HepG2 (cell line): Measurements from ENCODE around the gene MAP2K2. TPM values are rescaled to one million over a fixed set of nuclear protein-coding genes. Genes with fewer than 3 reads are reported as not detected.

Experiments
- ATAC-seq: fragments of 200-7000 bp; cut with Tn5 transposase; 3 replicates; pipeline ENCODE4 v1.9.1; 2020; ENCODE audit warnings: mild to moderate bottlenecking, moderate library complexity
- BruUV-seq: library from RNA; stranded (reverse); fragments of 400-500 nt; replicated peaks from 2 replicates; lab custom pipeline; 2021; lab: Mats Ljungman, UMichigan
- CTCF ChIA-PET: fragments of 300-600 bp; formaldehyde crosslinking; extraction: SDS; loops from one replicate; lab custom pipeline; 2021; ENCODE audit warnings: low total read pairs, inconsistent platforms, low intra/inter-chr PET ratio; lab: Yijun Ruan, JAX
- POLR2A ChIA-PET: fragments of 350-600 bp; sonication (Branson Sonifier 250); formaldehyde crosslinking; loops from one replicate; lab custom pipeline; 2020; ENCODE audit warnings: antibody characterized with exemption, inconsistent platforms; lab: Yijun Ruan, JAX
- DNase-seq: peaks from one replicate; pipeline ENCODE4 v3.0.0-alpha.2; 2015; ENCODE audit warnings: low spot score
- FAIRE-seq: peaks from 3 replicates; lab custom pipeline; 2011; peaks lifted over from hg19 to GRCh38; lab: Jason Lieb, UNC
- H2AFZ ChIP-seq: one replicate; pipeline ENCODE4 v1.6.1; 2011; ENCODE audit warnings: low read length, inconsistent platforms
- H3K27ac ChIP-seq: fragments of 300-600 bp; 3 replicates; pipeline ENCODE4 v1.8.0; 2011; ENCODE audit warnings: mixed run types, mild to moderate bottlenecking, mixed read lengths, low read length, inconsistent platforms; ENCODE audit not compliant: insufficient read depth; ENCODE audit errors: extremely low read length
- H3K27me3 ChIP-seq, 2 experiments: fragments of 200-600 bp in 1 of 2; 2 replicates in 1 of 2; 3 replicates in 1 of 2; pipeline versions ENCODE4 v1.6.0 to v1.8.0; 2011; ENCODE audit warnings: low read length in 2 of 2, mild to moderate bottlenecking in 2 of 2, moderate library complexity in 2 of 2, inconsistent platforms in 1 of 2; ENCODE audit not compliant: insufficient read depth in 2 of 2, control insufficient read depth in 1 of 2
- H3K36me3 ChIP-seq, 2 experiments: fragments of 200-600 bp in 1 of 2; replicated peaks in 1 of 2; 2 replicates in 1 of 2; 3 replicates in 1 of 2; pipeline versions ENCODE4 v1.5.1 to v1.8.0; 2011; ENCODE audit warnings: low read length in 2 of 2, inconsistent platforms in 1 of 2; ENCODE audit not compliant: insufficient read depth in 2 of 2, control insufficient read depth in 1 of 2
- H3K4me1 ChIP-seq: 2 replicates; pipeline ENCODE4 v1.5.1; 2012; ENCODE audit warnings: low read length, inconsistent platforms; ENCODE audit not compliant: insufficient read depth
- H3K4me2 ChIP-seq: 2 replicates; pipeline ENCODE4 v1.6.0; 2011; ENCODE audit warnings: low read depth, low read length, inconsistent platforms
- H3K4me3 ChIP-seq, 3 experiments: fragments of 200-600 bp in 1 of 3; sonication (generic), shearing (Covaris generic) in 1 of 3; replicated peaks in 1 of 3; 2 replicates each; pipeline ENCODE4 v1.5.1; 2011 to 2016; ENCODE audit warnings: low read length in 3 of 3, inconsistent platforms in 2 of 3, low read depth in 2 of 3, mild to moderate bottlenecking in 2 of 3, control low read depth in 1 of 3, mixed read lengths in 1 of 3; ENCODE audit not compliant: insufficient read depth in 1 of 3
- H3K79me2 ChIP-seq: one replicate; pipeline ENCODE4 v1.6.1; 2011; ENCODE audit warnings: low read length, inconsistent platforms; ENCODE audit not compliant: insufficient read depth
- H3K9ac ChIP-seq: 2 replicates; pipeline ENCODE4 v1.6.0; 2011; ENCODE audit warnings: mild to moderate bottlenecking, low read depth, low read length, inconsistent platforms; ENCODE audit not compliant: insufficient read depth
- H3K9me3 ChIP-seq: 2 replicates; pipeline ENCODE4 v1.5.1; 2012; ENCODE audit warnings: mild to moderate bottlenecking, low read length
- H4K20me1 ChIP-seq: 2 replicates; pipeline ENCODE4 v1.6.0; 2011; ENCODE audit warnings: inconsistent platforms, mild to moderate bottlenecking, low read length, moderate library complexity; ENCODE audit not compliant: insufficient read depth
- ADNP ChIP-seq: sonication (generic); formaldehyde crosslinking; IDR thresholded peaks from 2 replicates; pipeline ENCODE4 v1.4.0; 2020; ENCODE audit warnings: missing genetic modification reagents
- FIP1L1 ChIP-seq: fragments of 200-400 bp; formaldehyde crosslinking; IDR thresholded peaks from 2 replicates; pipeline ENCODE4 v1.6.1; 2018; ENCODE audit warnings: low read depth, mild to moderate bottlenecking, low read length, moderate library complexity, borderline replicate concordance; ENCODE audit not compliant: insufficient read depth
- KDM1A ChIP-seq: IDR thresholded peaks from 2 replicates; pipeline ENCODE4 v1.6.1; 2016; ENCODE audit warnings: missing compliant biosample characterization
- KLF16 ChIP-seq, 2 experiments: sonication (generic) in 1 of 2; formaldehyde crosslinking in 1 of 2; IDR thresholded peaks; 2 replicates each; pipeline versions ENCODE4 v1.6.1 to v1.8.0; 2016 to 2023; ENCODE audit warnings: missing genetic modification reagents in 2 of 2, missing compliant biosample characterization in 1 of 2
- SALL2 ChIP-seq: sonication (generic); formaldehyde crosslinking; IDR thresholded peaks from 2 replicates; pipeline ENCODE4 v1.8.1; 2023; ENCODE audit warnings: mild to moderate bottlenecking, missing genetic modification reagents, inconsistent platforms
- YEATS4 ChIP-seq: sonication (generic); formaldehyde crosslinking; IDR thresholded peaks from 2 replicates; pipeline ENCODE4 v1.4.0; 2020; ENCODE audit warnings: missing genetic modification reagents, borderline replicate concordance
- ZBTB38 ChIP-seq: sonication (generic); formaldehyde crosslinking; IDR thresholded peaks from 2 replicates; pipeline ENCODE4 v1.5.1; 2020; ENCODE audit warnings: mild to moderate bottlenecking, missing genetic modification reagents
- ZNF124 ChIP-seq: sonication (generic); formaldehyde crosslinking; IDR thresholded peaks from 2 replicates; pipeline ENCODE4 v1.4.0; 2020; ENCODE audit warnings: missing genetic modification reagents
- ZNF232 ChIP-seq: sonication (generic); formaldehyde crosslinking; IDR thresholded peaks from 2 replicates; pipeline ENCODE4 v1.4.0; 2020; ENCODE audit warnings: missing genetic modification reagents, borderline replicate concordance
- ZNF253 ChIP-seq: sonication (generic); formaldehyde crosslinking; IDR thresholded peaks from 2 replicates; pipeline ENCODE4 v1.8.0; 2022; ENCODE audit warnings: mild to moderate bottlenecking, missing genetic modification reagents, borderline replicate concordance
- ZNF547 ChIP-seq: sonication (generic); formaldehyde crosslinking; IDR thresholded peaks from 2 replicates; pipeline ENCODE4 v1.5.1; 2020; ENCODE audit warnings: mild to moderate bottlenecking, missing genetic modification reagents
- ZNF782 ChIP-seq: sonication (generic); formaldehyde crosslinking; IDR thresholded peaks from 2 replicates; pipeline ENCODE4 v1.4.0; 2020; ENCODE audit warnings: missing genetic modification reagents, mild to moderate bottlenecking, borderline replicate concordance
- WGBS: methylation state at CpG from one replicate; pipeline ENCODE4 v1.1.6; 2017; ENCODE audit warnings: low lambda C conversion rate; 5-methylcytosine and 5-hydroxymethylcytosine counted together
- in situ Hi-C: cut with HindIII; loops from 2 replicates; pipeline ENCODE4 v1.10.0; 2017; ENCODE audit warnings: low pct_unique_long_range_greater_than_20kb; ENCODE audit not compliant: extremely low pct_ligation_motif_present
- intact Hi-C: fragments of 100-400 bp; cut with micrococcal nuclease; formaldehyde crosslinking; loops from one replicate; pipeline ENCODE4 v1.10.0; 2022; ENCODE audit not compliant: unreplicated experiment
- polyA plus RNA-seq, 8 experiments: library from polyadenylated mRNA; depleted of rRNA in 3 of 8; stranded (reverse) in 7 of 8; unstranded in 1 of 8; fragments of >200 nt; fragmentation: Illumina TruSeq in 4 of 8; extraction: Trizol in 4 of 8; gene quantifications; 2 replicates each; pipeline versions ENCODE4 v1.2.1 to v1.2.3, GENCODE V29; 2011 to 2016; ENCODE audit warnings: low read depth in 4 of 8, missing spikeins in 1 of 8, mixed read lengths in 1 of 8; ENCODE audit not compliant: insufficient read depth in 1 of 8
- total RNA-seq, 5 experiments: library from RNA; depleted of rRNA; stranded (reverse); fragments of >200 nt; fragmentation: Illumina TruSeq; extraction: Trizol; gene quantifications; 2 replicates each; pipeline ENCODE4 v1.2.3, GENCODE V29; 2016; ENCODE audit warnings: low read depth in 1 of 5
- TF ChIP-seq, protein P1 (sequence below): sonication (generic); formaldehyde crosslinking; IDR thresholded peaks from 2 replicates; pipeline ENCODE4 v1.4.0; 2020; ENCODE audit warnings: mild to moderate bottlenecking, missing genetic modification reagents
- TF ChIP-seq, protein P2 (sequence below): sonication (generic); formaldehyde crosslinking; IDR thresholded peaks from 2 replicates; pipeline ENCODE4 v1.4.0; 2020; ENCODE audit warnings: low read depth, mild to moderate bottlenecking, missing genetic modification reagents
- TF ChIP-seq, protein P3 (sequence below): sonication (generic); formaldehyde crosslinking; IDR thresholded peaks from 2 replicates; pipeline ENCODE4 v1.5.0; 2020; ENCODE audit warnings: mild to moderate bottlenecking, missing genetic modification reagents, borderline replicate concordance

MAP2K2 gene
- total and polyA plus RNA-seq, 2 of the 13 experiments (the other 11 are each of a cell fraction or from before 2014, with no cell fraction given): 70.3 to 80.9 TPM

DNA sequence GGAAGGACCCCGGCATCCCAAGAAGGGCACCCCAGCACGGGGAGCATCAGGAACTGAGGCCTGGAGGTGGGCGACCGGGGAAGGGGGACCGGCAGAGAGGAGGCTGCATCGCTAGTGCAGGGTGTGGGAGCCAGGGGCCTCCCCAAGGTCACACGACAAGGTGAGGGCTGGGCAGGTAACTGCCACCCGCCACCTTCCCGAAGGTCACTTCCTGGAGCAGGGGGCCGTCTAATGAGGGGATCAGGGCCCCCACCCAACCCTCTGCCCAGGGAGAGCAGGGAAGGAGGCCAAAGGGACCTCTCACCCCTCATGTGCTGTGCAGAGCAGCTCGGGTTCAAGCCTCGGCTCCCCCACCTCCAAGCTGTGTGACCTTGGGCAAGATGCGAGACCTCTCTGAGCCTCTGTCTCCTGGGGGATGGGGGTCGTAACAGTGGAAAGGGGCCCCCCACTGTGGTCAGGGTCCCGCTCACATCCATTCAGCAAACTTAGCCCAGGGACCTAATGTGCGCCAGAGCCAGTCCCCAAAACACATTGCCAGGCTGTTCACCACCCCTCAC lies 63.2 kb downstream of the MAP2K2 start:
- H3K79me2 ChIP-seq: peaks cover 81% of the 10 kb centered on the region
- peak overlapping the region; percentile 47 to 69 (median 52); a peak in 5 of 6 replicates for H3K4me3 ChIP-seq
- no peaks in the 10 kb centered on the region for H3K9me3 ChIP-seq
- no peak for ATAC-seq
- H3K27me3 ChIP-seq: no peaks in the 10 kb centered on the region
- peak overlapping the region; percentile 94 for H3K27ac ChIP-seq
- peaks cover 68% of the 10 kb centered on the region for H3K4me1 ChIP-seq
- H2AFZ ChIP-seq: no peak overlapping the region
- ChIA-PET CTCF (no interaction called here), POLR2A (interaction anchor here (1.3 kb wide), 1 partner anchor 9 kb away, joined by 8 read pairs; no protein-coding TSS in a partner anchor)
- peaks cover 62% of the 10 kb centered on the region for H4K20me1 ChIP-seq
- in situ Hi-C loops (no loop called here), intact Hi-C loops (no loop called here)
- DNase-seq: no peak
- peak overlapping the region; percentile 85 for H3K4me2 ChIP-seq
- WGBS: 76% methylated on average over 9 of the region's 16 CpGs
- H3K36me3 ChIP-seq: peaks cover 8 to 24% of the 10 kb centered on the region in 2 experiments
- peak overlapping the region; percentile 52 for H3K9ac ChIP-seq
- BruUV-seq: no TSS peak
- no peak for FAIRE-seq
- TF ChIP-seq, protein P1, sequence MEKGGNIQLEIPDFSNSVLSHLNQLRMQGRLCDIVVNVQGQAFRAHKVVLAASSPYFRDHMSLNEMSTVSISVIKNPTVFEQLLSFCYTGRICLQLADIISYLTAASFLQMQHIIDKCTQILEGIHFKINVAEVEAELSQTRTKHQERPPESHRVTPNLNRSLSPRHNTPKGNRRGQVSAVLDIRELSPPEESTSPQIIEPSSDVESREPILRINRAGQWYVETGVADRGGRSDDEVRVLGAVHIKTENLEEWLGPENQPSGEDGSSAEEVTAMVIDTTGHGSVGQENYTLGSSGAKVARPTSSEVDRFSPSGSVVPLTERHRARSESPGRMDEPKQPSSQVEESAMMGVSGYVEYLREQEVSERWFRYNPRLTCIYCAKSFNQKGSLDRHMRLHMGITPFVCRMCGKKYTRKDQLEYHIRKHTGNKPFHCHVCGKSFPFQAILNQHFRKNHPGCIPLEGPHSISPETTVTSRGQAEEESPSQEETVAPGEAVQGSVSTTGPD (CRISPR knock-in tag): no peak
- TF ChIP-seq ZNF253 (CRISPR knock-in tag): 0 out of 2 replicates have a peak, but pooled peaks have one; percentile 56
- peak; percentile 23; the same call in 1 of the 2 replicates for TF ChIP-seq ADNP (CRISPR knock-in tag)
- no peak for TF ChIP-seq YEATS4 (CRISPR knock-in tag)
- TF ChIP-seq FIP1L1: no peak
- TF ChIP-seq, protein P2, sequence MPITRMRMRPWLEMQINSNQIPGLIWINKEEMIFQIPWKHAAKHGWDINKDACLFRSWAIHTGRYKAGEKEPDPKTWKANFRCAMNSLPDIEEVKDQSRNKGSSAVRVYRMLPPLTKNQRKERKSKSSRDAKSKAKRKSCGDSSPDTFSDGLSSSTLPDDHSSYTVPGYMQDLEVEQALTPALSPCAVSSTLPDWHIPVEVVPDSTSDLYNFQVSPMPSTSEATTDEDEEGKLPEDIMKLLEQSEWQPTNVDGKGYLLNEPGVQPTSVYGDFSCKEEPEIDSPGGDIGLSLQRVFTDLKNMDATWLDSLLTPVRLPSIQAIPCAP: no peak
- no peak for TF ChIP-seq ZNF547 (CRISPR knock-in tag)
- TF ChIP-seq KLF16 (CRISPR knock-in tag; IDR thresholded peaks at IDR 0.05): no peak
- TF ChIP-seq, protein P3, sequence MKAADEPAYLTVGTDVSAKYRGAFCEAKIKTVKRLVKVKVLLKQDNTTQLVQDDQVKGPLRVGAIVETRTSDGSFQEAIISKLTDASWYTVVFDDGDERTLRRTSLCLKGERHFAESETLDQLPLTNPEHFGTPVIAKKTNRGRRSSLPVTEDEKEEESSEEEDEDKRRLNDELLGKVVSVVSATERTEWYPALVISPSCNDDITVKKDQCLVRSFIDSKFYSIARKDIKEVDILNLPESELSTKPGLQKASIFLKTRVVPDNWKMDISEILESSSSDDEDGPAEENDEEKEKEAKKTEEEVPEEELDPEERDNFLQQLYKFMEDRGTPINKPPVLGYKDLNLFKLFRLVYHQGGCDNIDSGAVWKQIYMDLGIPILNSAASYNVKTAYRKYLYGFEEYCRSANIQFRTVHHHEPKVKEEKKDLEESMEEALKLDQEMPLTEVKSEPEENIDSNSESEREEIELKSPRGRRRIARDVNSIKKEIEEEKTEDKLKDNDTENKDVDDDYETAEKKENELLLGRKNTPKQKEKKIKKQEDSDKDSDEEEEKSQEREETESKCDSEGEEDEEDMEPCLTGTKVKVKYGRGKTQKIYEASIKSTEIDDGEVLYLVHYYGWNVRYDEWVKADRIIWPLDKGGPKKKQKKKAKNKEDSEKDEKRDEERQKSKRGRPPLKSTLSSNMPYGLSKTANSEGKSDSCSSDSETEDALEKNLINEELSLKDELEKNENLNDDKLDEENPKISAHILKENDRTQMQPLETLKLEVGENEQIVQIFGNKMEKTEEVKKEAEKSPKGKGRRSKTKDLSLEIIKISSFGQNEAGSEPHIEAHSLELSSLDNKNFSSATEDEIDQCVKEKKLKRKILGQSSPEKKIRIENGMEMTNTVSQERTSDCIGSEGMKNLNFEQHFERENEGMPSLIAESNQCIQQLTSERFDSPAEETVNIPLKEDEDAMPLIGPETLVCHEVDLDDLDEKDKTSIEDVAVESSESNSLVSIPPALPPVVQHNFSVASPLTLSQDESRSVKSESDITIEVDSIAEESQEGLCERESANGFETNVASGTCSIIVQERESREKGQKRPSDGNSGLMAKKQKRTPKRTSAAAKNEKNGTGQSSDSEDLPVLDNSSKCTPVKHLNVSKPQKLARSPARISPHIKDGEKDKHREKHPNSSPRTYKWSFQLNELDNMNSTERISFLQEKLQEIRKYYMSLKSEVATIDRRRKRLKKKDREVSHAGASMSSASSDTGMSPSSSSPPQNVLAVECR: no peak
- 0 out of 2 replicates have a peak, but pooled peaks have one; percentile 36 for TF ChIP-seq ZNF782 (CRISPR knock-in tag)
- 0 out of 2 replicates have a peak, but pooled peaks have one; percentile 18 for TF ChIP-seq ZNF232
- TF ChIP-seq SALL2 (CRISPR knock-in tag): 0 out of 2 replicates have a peak, but pooled peaks have one; percentile 35
- TF ChIP-seq ZNF124 (CRISPR knock-in tag): no peak
- 0 out of 2 replicates have a peak, but pooled peaks have one; percentile 9 for TF ChIP-seq ZBTB38 (CRISPR knock-in tag)
- TF ChIP-seq KDM1A (CRISPR knock-in tag): peak; percentile 79; the same call in 1 of the 2 replicates
